ENCODE data around the gene C6orf89. TPM values are rescaled to one million over a fixed set of nuclear protein-coding genes. Genes with fewer than 3 reads are reported as not detected.

The C6orf89 gene
- total RNA-seq, 1 experiment from 2014 or later, result 40.1 TPM

- H2AFZ ChIP-seq, result no peak overlapping the region
Observed at GRCh38 chr6:36908747-36909146, 23.0 kb downstream of the C6orf89 start.

GRCh38 chr6:36912030-36912454 lies 26.3 kb downstream of the C6orf89 start:
- H3K4me2 ChIP-seq, result no peak overlapping the region
- intact Hi-C loops (cut with micrococcal nuclease; ENCODE audit: unreplicated experiment), result loop anchor here (5.0 to 10.0 kb wide), 2 partner anchors 50 to 303 kb away; no protein-coding TSS in a partner anchor
- ChIA-PET POLR2A (ENCODE audit: unreplicated experiment) (no interaction called here), CTCF (interaction anchor here (0.6 kb wide), 1 partner anchor 938 kb away, joined by 5 read pairs; no protein-coding TSS in a partner anchor)
- peaks cover 33% of the 10 kb centered on the region for H3K4me1 ChIP-seq (replicated peaks; ENCODE audit: insufficient read depth)
- no peaks in the 10 kb centered on the region for H4K20me1 ChIP-seq (ENCODE audit: insufficient read depth)
- no TSS peak for BruUV-seq (replicated peaks)
- H3K9me2 ChIP-seq (ENCODE audit: insufficient read depth), result no peaks in the 10 kb centered on the region
- no peak overlapping the region for H2AFZ ChIP-seq
- H3F3A ChIP-seq (ENCODE audit: insufficient read depth, low read depth), result peaks cover 33% of the 10 kb centered on the region
- H3K27ac ChIP-seq, result no peak overlapping the region
- no peaks in the 10 kb centered on the region for H3K79me2 ChIP-seq (ENCODE audit: low read depth)
- no peaks in the 10 kb centered on the region for H3K27me3 ChIP-seq (ENCODE audit: insufficient read depth, low read depth)
- no peak for DNase-seq
- H3K9me3 ChIP-seq (ENCODE audit: insufficient read depth, low read depth), result no peaks in the 10 kb centered on the region
- no peak overlapping the region for H3K4me3 ChIP-seq
- TF ChIP-seq CTCF (conservative IDR thresholded peaks at IDR 0.05), result no peak
- no peak for TF ChIP-seq EZH2 (IDR thresholded peaks at IDR 0.05; ENCODE audit: low read depth)
- H3K36me3 ChIP-seq (ENCODE audit: low read depth), result 0 out of 2 replicates have a peak, but pooled peaks cover 16% of the 10 kb centered on the region

More at GRCh38 chr6:36908747-36909146, 23.0 kb downstream of the C6orf89 start:
- H3K27me3 ChIP-seq (ENCODE audit: insufficient read depth, low read depth), result no peaks in the 10 kb centered on the region
- BruUV-seq (replicated peaks), result no TSS peak
- 0 out of 2 replicates have a peak, but pooled peaks cover 4% of the 10 kb centered on the region for H4K20me1 ChIP-seq (ENCODE audit: insufficient read depth)
- ChIA-PET CTCF (no interaction called here), POLR2A (ENCODE audit: unreplicated experiment) (no interaction called here)
- intact Hi-C loops (cut with micrococcal nuclease; ENCODE audit: unreplicated experiment), result no loop called here
- H3F3A ChIP-seq (ENCODE audit: insufficient read depth, low read depth), result peaks cover 18% of the 10 kb centered on the region
- H3K4me1 ChIP-seq (replicated peaks; ENCODE audit: insufficient read depth), result peaks cover 14% of the 10 kb centered on the region
- no peak for DNase-seq
- H3K79me2 ChIP-seq (ENCODE audit: low read depth), result no peaks in the 10 kb centered on the region
- H3K4me3 ChIP-seq, result no peak overlapping the region
- no peak overlapping the region for H3K4me2 ChIP-seq
- H3K9me3 ChIP-seq (ENCODE audit: insufficient read depth, low read depth), result no peaks in the 10 kb centered on the region
- H3K36me3 ChIP-seq (ENCODE audit: low read depth), result peaks cover 8% of the 10 kb centered on the region; the same call in 1 of the 2 replicates
- no peak overlapping the region for H3K27ac ChIP-seq
- no peak for TF ChIP-seq CTCF (conservative IDR thresholded peaks at IDR 0.05)
- no peak for TF ChIP-seq EZH2 (IDR thresholded peaks at IDR 0.05; ENCODE audit: low read depth)
- no peaks in the 10 kb centered on the region for H3K9me2 ChIP-seq (ENCODE audit: insufficient read depth)

GRCh38 chr6:36912586-36912985 lies 26.8 kb downstream of the C6orf89 start:
- Histone ChIP-seq H3K4me2 (no peak overlapping the region), H3K4me1 (replicated peaks; ENCODE audit: insufficient read depth) (peaks cover 33% of the 10 kb centered on the region), H3K9me2 (ENCODE audit: insufficient read depth) (no peaks in the 10 kb centered on the region), H3K27me3 (ENCODE audit: insufficient read depth, low read depth) (no peaks in the 10 kb centered on the region), H3F3A (ENCODE audit: insufficient read depth, low read depth) (peaks cover 33% of the 10 kb centered on the region), H4K20me1 (ENCODE audit: insufficient read depth) (no peaks in the 10 kb centered on the region), H3K79me2 (ENCODE audit: low read depth) (no peaks in the 10 kb centered on the region), H3K27ac (no peak overlapping the region), H3K36me3 (ENCODE audit: low read depth) (0 out of 2 replicates have a peak, but pooled peaks cover 16% of the 10 kb centered on the region), H3K9me3 (ENCODE audit: insufficient read depth, low read depth) (no peaks in the 10 kb centered on the region), H3K4me3 (no peak overlapping the region), H2AFZ (no peak overlapping the region)
- ChIA-PET CTCF (interaction anchor here (0.6 kb wide), 1 partner anchor 939 kb away, joined by 5 read pairs; no protein-coding TSS in a partner anchor), POLR2A (ENCODE audit: unreplicated experiment) (no interaction called here)
- no peak for TF ChIP-seq EZH2 (IDR thresholded peaks at IDR 0.05; ENCODE audit: low read depth)
- intact Hi-C loops (cut with micrococcal nuclease; ENCODE audit: unreplicated experiment), result loop anchor here (5.0 to 10.0 kb wide), 2 partner anchors 50 to 302 kb away; no protein-coding TSS in a partner anchor
- no TSS peak for BruUV-seq (replicated peaks)
- peak; percentile 37 to 89 for DNase-seq
